Naive thymus-derived CD8-positive, alpha-beta T cell (primary cell): ENCODE data around the gene SLC25A11. TPM values are rescaled to one million over a fixed set of nuclear protein-coding genes. Genes with fewer than 3 reads are reported as not detected.
A peak's percentile ranks its signal among the peaks of the same experiment; 100 is the strongest.

Experiments
- ATAC-seq, 2 donors: fragments of 150-1000 bp; cut with Tn5 transposase in 1 of 2; sonication (Bioruptor Pico), chemical (Tn5 transposase) in 1 of 2; 1 replicate in 1 of 2; 2 replicates in 1 of 2; pipeline ENCODE4 v1.10.0; 2021; ENCODE audit warnings: mild to moderate bottlenecking in 2 of 2, moderate library complexity in 2 of 2
- POLR2A ChIA-PET: fragments of 350-600 bp; sonication (Branson Sonifier 250); formaldehyde crosslinking; loops from one replicate; lab custom pipeline; 2021; ENCODE audit warnings: antibody characterized with exemption; lab: Charles Lee
- DNase-seq, 10 donors: peaks; one replicate each; pipeline versions ENCODE4 v3.0.0 to v3.0.0-alpha.2; 2020 to 2022
- H3K27ac Mint-ChIP-seq, 10 donors: one replicate each; pipeline ENCODE4 v1.8.0; 2020 to 2022; ENCODE audit warnings: mild to moderate bottlenecking in 10 of 10, mixed read lengths in 10 of 10, moderate library complexity in 4 of 10, inconsistent platforms in 1 of 10
- H3K27me3 Mint-ChIP-seq, 5 donors: one replicate each; pipeline ENCODE4 v1.8.0; 2021 to 2022; ENCODE audit warnings: mixed read lengths in 5 of 5
- H3K36me3 Mint-ChIP-seq, 3 donors: one replicate each; pipeline ENCODE4 v1.8.0; 2020 to 2022; ENCODE audit warnings: mixed read lengths in 3 of 3, mild to moderate bottlenecking in 2 of 3, inconsistent platforms in 1 of 3
- H3K4me1 Mint-ChIP-seq, 4 donors: one replicate each; pipeline ENCODE4 v1.8.0; 2021 to 2022; ENCODE audit warnings: mixed read lengths in 4 of 4
- H3K4me3 Mint-ChIP-seq, 10 donors: one replicate each; pipeline ENCODE4 v1.8.0; 2020 to 2022; ENCODE audit warnings: mild to moderate bottlenecking in 10 of 10, mixed read lengths in 10 of 10, moderate library complexity in 6 of 10, inconsistent platforms in 1 of 10
- H3K9me3 Mint-ChIP-seq, 9 donors: one replicate each; pipeline ENCODE4 v1.8.0; 2020 to 2022; ENCODE audit warnings: mixed read lengths in 9 of 9, mild to moderate bottlenecking in 3 of 9, inconsistent platforms in 1 of 9, moderate library complexity in 1 of 9
- polyA plus RNA-seq, 3 donors: library from polyadenylated mRNA; unstranded; fragments of 300-500 nt; fragmentation: Illumina TruSeq; gene quantifications; one replicate each; pipeline ENCODE4 v1.2.3, GENCODE V29; 2021
- total RNA-seq, 8 experiments: library from RNA in 2 of 8; stranded (reverse) in 2 of 8; gene quantifications; one replicate each; pipeline ENCODE4 v1.2.3 and lab custom pipeline; 2021 to 2026

The SLC25A11 gene
- total and polyA plus RNA-seq, 5 experiments from 2014 or later = 42.5 to 78.6 (median 75.3) TPM

GRCh38 chr17:4972752-4973151 lies 32.9 kb upstream of the SLC25A11 start:
- Mint-ChIP-seq H3K9me3 (no peaks in the 10 kb centered on the region), H3K4me1 (peaks cover 5 to 19% (median 12%) of the 10 kb centered on the region in 4 donors), H3K4me3 (peak overlapping the region in 1 of 10 donors; percentile 11), H3K27ac (no peak overlapping the region), H3K27me3 (no peaks in the 10 kb centered on the region), H3K36me3 (peaks cover 0 to 50% (median 7%) of the 10 kb centered on the region in 3 donors)
- DNase-seq (no peak), ATAC-seq (no peak)
- POLR2A ChIA-PET = interaction anchor here (0.5 to 15.5 kb wide), 4 partner anchors 7 to 25 kb away, joined by 3 to 635 read pairs (median 3); partner anchors contain the start of genes ENO3, INCA1, KIF1C and PFN1

- Mint-ChIP-seq H3K27me3 (no peaks in the 10 kb centered on the region), H3K4me1 (peaks cover 5 to 19% (median 12%) of the 10 kb centered on the region in 4 donors), H3K27ac (no peak overlapping the region), H3K9me3 (no peaks in the 10 kb centered on the region), H3K36me3 (peaks cover 0 to 46% (median 5%) of the 10 kb centered on the region in 3 donors), H3K4me3 (no peak overlapping the region)
- DNase-seq (no peak), ATAC-seq (no peak)
- POLR2A ChIA-PET = interaction anchor here (0.5 to 15.5 kb wide), 4 partner anchors 8 to 25 kb away, joined by 3 to 635 read pairs (median 3); partner anchors contain the start of genes ENO3, INCA1, KIF1C and PFN1
These were observed 32.5 kb upstream of the SLC25A11 start for GRCh38 chr17:4972322-4972721.

GRCh38 chr17:4971826-4972225 lies 32.0 kb upstream of the SLC25A11 start:
- no peak for ATAC-seq
- Mint-ChIP-seq H3K36me3 (peaks cover 0 to 41% (median 4%) of the 10 kb centered on the region in 3 donors), H3K4me3 (no peak overlapping the region), H3K9me3 (no peaks in the 10 kb centered on the region), H3K4me1 (peaks cover 5 to 19% (median 12%) of the 10 kb centered on the region in 4 donors), H3K27ac (no peak overlapping the region), H3K27me3 (no peaks in the 10 kb centered on the region)
- no peak for DNase-seq
- POLR2A ChIA-PET = interaction anchor here (0.5 to 15.5 kb wide), 4 partner anchors 13 to 45 kb away, joined by 3 to 635 read pairs (median 4); partner anchors contain the start of genes ENO3, INCA1, KIF1C and PFN1

GRCh38 chr17:4970273-4970672 lies 30.4 kb upstream of the SLC25A11 start:
- Mint-ChIP-seq H3K4me3 (peak overlapping the region in 3 of 10 donors; percentile 9 to 17 (median 14)), H3K27ac (peak overlapping the region in 6 of 10 donors; percentile 22 to 84 (median 77)), H3K27me3 (no peaks in the 10 kb centered on the region), H3K9me3 (no peaks in the 10 kb centered on the region), H3K36me3 (peaks cover 0 to 34% (median 2%) of the 10 kb centered on the region in 3 donors), H3K4me1 (peaks cover 17 to 25% (median 20%) of the 10 kb centered on the region in 4 donors)
- ATAC-seq (no peak), DNase-seq (peak in 1 of 10 donors; percentile 46)
- POLR2A ChIA-PET = interaction anchor here (0.6 to 15.5 kb wide), 6 partner anchors 9 to 58 kb away, joined by 3 to 635 read pairs (median 4); partner anchors contain the start of genes CAMTA2, ENO3, PFN1 and RNF167

GRCh38 chr17:4969551-4970173 lies 29.8 kb upstream of the SLC25A11 start:
- Mint-ChIP-seq H3K36me3 (peaks cover 0 to 29% (median 2%) of the 10 kb centered on the region in 3 donors), H3K9me3 (no peaks in the 10 kb centered on the region), H3K27me3 (no peaks in the 10 kb centered on the region), H3K27ac (peak overlapping the region in 5 of 10 donors; percentile 35 to 84 (median 71)), H3K4me3 (peak overlapping the region in 3 of 10 donors; percentile 41 to 63 (median 44)), H3K4me1 (peaks cover 15 to 28% (median 20%) of the 10 kb centered on the region in 4 donors)
- ATAC-seq = no peak
- DNase-seq = peak in 1 of 10 donors; percentile 24
- POLR2A ChIA-PET = interaction anchor here (0.6 to 15.5 kb wide), 8 partner anchors 9 to 259 kb away, joined by 3 to 635 read pairs (median 16); partner anchors contain the start of genes ARRB2, CAMTA2, ENO3 and INCA1

GRCh38 chr17:4969047-4969550 lies 29.3 kb upstream of the SLC25A11 start:
- ATAC-seq (no peak), DNase-seq (peak in 1 of 10 donors; percentile 61)
- peaks cover 0 to 26% (median 2%) of the 10 kb centered on the region in 3 donors for H3K36me3 Mint-ChIP-seq
- H3K9me3 Mint-ChIP-seq = no peaks in the 10 kb centered on the region
- peak overlapping the region in 2 of 10 donors; percentile 41 to 63 for H3K4me3 Mint-ChIP-seq
- POLR2A ChIA-PET = interaction anchor here (0.6 to 15.5 kb wide), 12 partner anchors 10 to 258 kb away, joined by 3 to 635 read pairs (median 16); partner anchors contain the start of genes ARRB2, C17orf107, CAMTA2 and ENO3
- peak overlapping the region in 4 of 10 donors; percentile 35 to 84 (median 64) for H3K27ac Mint-ChIP-seq
- H3K4me1 Mint-ChIP-seq = peaks cover 15 to 28% (median 20%) of the 10 kb centered on the region in 4 donors
- H3K27me3 Mint-ChIP-seq = no peaks in the 10 kb centered on the region

GRCh38 chr17:4968486-4969046 lies 28.7 kb upstream of the SLC25A11 start:
- Mint-ChIP-seq H3K36me3 (peaks cover 0 to 20% (median 2%) of the 10 kb centered on the region in 3 donors), H3K9me3 (no peaks in the 10 kb centered on the region), H3K27ac (peak overlapping the region in 1 of 10 donors; percentile 84), H3K4me1 (peaks cover 15 to 24% (median 20%) of the 10 kb centered on the region in 4 donors), H3K4me3 (peak overlapping the region in 1 of 10 donors; percentile 63), H3K27me3 (no peaks in the 10 kb centered on the region)
- ATAC-seq (no peak), DNase-seq (peak in 1 of 10 donors; percentile 63)
- POLR2A ChIA-PET = interaction anchor here (0.8 to 15.5 kb wide), 15 partner anchors 10 to 258 kb away, joined by 3 to 635 read pairs (median 6); partner anchors contain the start of genes ARRB2, C17orf107, CAMTA2 and CHRNE

- ATAC-seq (peak; percentile 63 to 68), DNase-seq (peak; percentile 86 to 100 (median 94))
- Mint-ChIP-seq H3K9me3 (no peaks in the 10 kb centered on the region), H3K27me3 (no peaks in the 10 kb centered on the region), H3K27ac (peak within 1 kb of the TSS in 4 of 10 donors; percentile 57 to 92 (median 66)), H3K4me1 (peaks cover 15 to 22% (median 21%) of the 10 kb centered on the region in 4 donors), H3K4me3 (no peak within 1 kb of the TSS), H3K36me3 (peaks cover 0 to 18% (median 2%) of the 10 kb centered on the region in 3 donors)
- POLR2A ChIA-PET = interaction anchor here (0.6 to 15.5 kb wide), 26 partner anchors 11 to 413 kb away, joined by 3 to 635 read pairs (median 5); partner anchors contain the start of genes ARRB2, C17orf107, CAMTA2 and CHRNE
These were observed 28.0 kb upstream of the SLC25A11 start, which contains the start of gene SPAG7 for GRCh38 chr17:4967539-4968485. SPAG7 (minus strand) TSS chr17:4967817; CDS start chr17:4967804, 13 bp downstream.

- Mint-ChIP-seq H3K36me3 (peaks cover 0 to 12% (median 1%) of the 10 kb centered on the region in 3 donors), H3K27me3 (no peaks in the 10 kb centered on the region), H3K4me1 (peaks cover 15 to 22% (median 21%) of the 10 kb centered on the region in 4 donors), H3K4me3 (no peak overlapping the region), H3K9me3 (no peaks in the 10 kb centered on the region), H3K27ac (peak overlapping the region in 3 of 10 donors; percentile 57 to 72 (median 61))
- POLR2A ChIA-PET = interaction anchor here (0.6 to 15.5 kb wide), 21 partner anchors 12 to 666 kb away, joined by 3 to 635 read pairs (median 5); partner anchors contain the start of genes ARRB2, C17orf107, CAMTA2 and ENO3
- ATAC-seq (peak; percentile 84 to 86), DNase-seq (peak in 9 of 10 donors; percentile 79 to 98 (median 94))
These were observed 27.1 kb upstream of the SLC25A11 start for GRCh38 chr17:4966844-4967538.

- POLR2A ChIA-PET = interaction anchor here (15.5 kb wide), 1 partner anchor 18 kb away, joined by 635 read pairs; the partner anchor contains the start of genes ENO3, PFN1, RNF167 and SLC25A11
- ATAC-seq (no peak), DNase-seq (peak in 1 of 10 donors; percentile 58)
- Mint-ChIP-seq H3K36me3 (peaks cover 0 to 15% (median 5%) of the 10 kb centered on the region in 3 donors), H3K27me3 (no peaks in the 10 kb centered on the region), H3K27ac (peak overlapping the region in 2 of 10 donors; percentile 37 to 58), H3K4me1 (peaks cover 15 to 20% (median 18%) of the 10 kb centered on the region in 4 donors), H3K9me3 (no peaks in the 10 kb centered on the region), H3K4me3 (peak overlapping the region in 8 of 10 donors; percentile 15 to 78 (median 42))
These were observed 25.6 kb upstream of the SLC25A11 start for GRCh38 chr17:4965311-4965986.
